Upper lobe of left lung (tissue), 4 donors: ENCODE results near the gene EMC10.

Source experiments
- CTCF ChIP-seq, 6 experiments: fragments of 450-650 bp in 4 of 6; fragments of 200-600 bp in 2 of 6; sonication (generic) in 2 of 6; IDR thresholded peaks; one replicate each; pipeline ENCODE4 v1.5.1; 2016 to 2019; ENCODE audit warnings: antibody characterized with exemption in 6 of 6
- EP300 ChIP-seq, 4 donors: sonication (generic); formaldehyde crosslinking; IDR thresholded peaks; one replicate each; pipeline ENCODE4 v1.5.1; 2017; ENCODE audit warnings: antibody characterized with exemption in 4 of 4, control low read depth in 2 of 4
- POLR2A ChIP-seq, 4 donors: fragments of 450-650 bp; IDR thresholded peaks; one replicate each; pipeline ENCODE4 v1.5.1; 2016 to 2017; ENCODE audit warnings: antibody characterized with exemption in 4 of 4, mild to moderate bottlenecking in 2 of 4
- POLR2AphosphoS5 ChIP-seq, 2 donors: sonication (generic); formaldehyde crosslinking; IDR thresholded peaks; one replicate each; pipeline ENCODE4 v1.5.1; 2017; ENCODE audit warnings: antibody characterized with exemption in 2 of 2

GRCh38 chr19:50501568-50502475 is 25.5 kb downstream of the EMC10 start:
- TF ChIP-seq POLR2AphosphoS5 (IDR thresholded peaks at IDR 0.05) (no peak), CTCF (IDR thresholded peaks at IDR 0.05) (no peak), POLR2A (IDR thresholded peaks at IDR 0.05) (no peak), EP300 (IDR thresholded peaks at IDR 0.05) (no peak)
